H9 (cell line): Measurements from ENCODE around the gene NSRP1. TPM values are rescaled to one million over a fixed set of nuclear protein-coding genes. Genes with fewer than 3 reads are reported as not detected.

Source experiments
- DNase-seq: peaks from one replicate; pipeline ENCODE4 v3.0.0-alpha.2; 2017
- H2AFZ ChIP-seq: one replicate; pipeline ENCODE4 v1.6.1; 2013; ENCODE audit warnings: mild to moderate bottlenecking, low read length, control low read depth, moderate library complexity
- H2AK5ac ChIP-seq: 2 replicates; pipeline ENCODE4 v1.6.1; 2013; ENCODE audit warnings: low read length, control low read depth, mixed read lengths; ENCODE audit not compliant: insufficient read length
- H2BK120ac ChIP-seq: one replicate; pipeline ENCODE4 v1.6.1; 2013; ENCODE audit warnings: low read depth, mild to moderate bottlenecking, low read length, control low read depth, inconsistent platforms; ENCODE audit not compliant: poor library complexity, severe bottlenecking
- H2BK12ac ChIP-seq: 2 replicates; pipeline ENCODE4 v1.6.1; 2013; ENCODE audit warnings: low read length, control low read depth, mixed read lengths, low read depth; ENCODE audit not compliant: insufficient read length
- H2BK15ac ChIP-seq: 2 replicates; pipeline ENCODE4 v1.6.1; 2013; ENCODE audit warnings: low read depth, low read length, control low read depth
- H2BK20ac ChIP-seq: one replicate; pipeline ENCODE4 v1.6.1; 2013; ENCODE audit warnings: low read depth, mild to moderate bottlenecking, low read length, control low read depth, inconsistent platforms; ENCODE audit not compliant: poor library complexity, severe bottlenecking
- H2BK5ac ChIP-seq: 2 replicates; pipeline ENCODE4 v1.6.1; 2013; ENCODE audit warnings: low read length, control low read depth, mixed read lengths; ENCODE audit not compliant: insufficient read length
- H3K14ac ChIP-seq: 2 replicates; pipeline ENCODE4 v1.6.1; 2013; ENCODE audit warnings: low read length, control low read depth; ENCODE audit not compliant: insufficient read depth
- H3K18ac ChIP-seq: 2 replicates; pipeline ENCODE4 v1.6.1; 2013; ENCODE audit warnings: low read depth, mild to moderate bottlenecking, mixed read lengths, low read length, control low read depth; ENCODE audit not compliant: insufficient read length
- H3K23ac ChIP-seq: 2 replicates; pipeline ENCODE4 v1.6.1; 2013; ENCODE audit warnings: low read length, control low read depth, mixed read lengths, low read depth; ENCODE audit not compliant: insufficient read length
- H3K23me2 ChIP-seq: 2 replicates; pipeline ENCODE4 v1.6.1; 2013; ENCODE audit warnings: low read depth, mild to moderate bottlenecking, mixed read lengths, low read length, control low read depth; ENCODE audit not compliant: insufficient read length, poor library complexity, severe bottlenecking
- H3K27ac ChIP-seq: 2 replicates; pipeline ENCODE4 v1.5.1; 2013; ENCODE audit warnings: low read length, control low read depth, mixed read lengths, low read depth; ENCODE audit not compliant: insufficient read length
- H3K27me3 ChIP-seq: 2 replicates; pipeline ENCODE4 v1.6.1; 2013; ENCODE audit warnings: low read length, control low read depth, inconsistent platforms; ENCODE audit not compliant: insufficient read depth
- H3K4ac ChIP-seq: 2 replicates; pipeline ENCODE4 v1.6.1; 2013; ENCODE audit warnings: low read depth, mild to moderate bottlenecking, control low read depth, inconsistent platforms, low read length, moderate library complexity
- H3K4me1 ChIP-seq: 2 replicates; pipeline ENCODE4 v1.6.1; 2013; ENCODE audit warnings: low read length, control low read depth, inconsistent platforms; ENCODE audit not compliant: insufficient read depth
- H3K4me2 ChIP-seq: 2 replicates; pipeline ENCODE4 v1.6.1; 2013; ENCODE audit warnings: low read length, control low read depth, mixed read lengths; ENCODE audit not compliant: insufficient read length, insufficient read depth
- H3K56ac ChIP-seq: 2 replicates; pipeline ENCODE4 v1.6.1; 2013; ENCODE audit warnings: low read depth, mild to moderate bottlenecking, mixed read lengths, low read length, control low read depth; ENCODE audit not compliant: insufficient read length
- H3K79me1 ChIP-seq: 2 replicates; pipeline ENCODE4 v1.6.1; 2013; ENCODE audit warnings: low read depth, mild to moderate bottlenecking, moderate library complexity, low read length, control low read depth, inconsistent platforms; ENCODE audit not compliant: insufficient read depth, poor library complexity, severe bottlenecking
- H3K79me2 ChIP-seq: 2 replicates; pipeline ENCODE4 v1.6.1; 2013; ENCODE audit warnings: low read length, control low read depth, inconsistent platforms; ENCODE audit not compliant: insufficient read depth
- H3K9ac ChIP-seq: 2 replicates; pipeline ENCODE4 v1.6.1; 2013; ENCODE audit warnings: low read length, control low read depth, mixed read lengths; ENCODE audit not compliant: insufficient read length; ENCODE audit errors: extremely low read depth
- H3K9me3 ChIP-seq: one replicate; pipeline ENCODE4 v1.6.1; 2013; ENCODE audit warnings: low read depth, low read length, inconsistent platforms; ENCODE audit not compliant: control insufficient read depth
- H3T11ph ChIP-seq: one replicate; pipeline ENCODE4 v1.6.1; 2013; ENCODE audit warnings: mild to moderate bottlenecking, low read length, control low read depth, inconsistent platforms
- H4K20me1 ChIP-seq: one replicate; pipeline ENCODE4 v1.6.1; 2013; ENCODE audit not compliant: control insufficient read depth, insufficient read length, insufficient read depth
- H4K5ac ChIP-seq: 2 replicates; pipeline ENCODE4 v1.6.1; 2013; ENCODE audit warnings: low read depth, mild to moderate bottlenecking, mixed read lengths, low read length, control low read depth; ENCODE audit not compliant: insufficient read length
- H4K8ac ChIP-seq: replicated peaks from 2 replicates; pipeline ENCODE4 v1.6.1; 2013; ENCODE audit warnings: low read length, control low read depth, mixed read lengths, low read depth; ENCODE audit not compliant: insufficient read length
- H4K91ac ChIP-seq: 2 replicates; pipeline ENCODE4 v1.6.1; 2013; ENCODE audit warnings: low read depth, mild to moderate bottlenecking, moderate library complexity, mixed read lengths, low read length, control low read depth; ENCODE audit not compliant: insufficient read length
- H3K27ac Mint-ChIP-seq, 3 experiments: 2 replicates in 2 of 3; 3 replicates in 1 of 3; pipeline ENCODE4 v1.8.0; 2020 to 2021; ENCODE audit warnings: mixed read lengths in 3 of 3, mild to moderate bottlenecking in 1 of 3, moderate library complexity in 1 of 3
- H3K27me3 Mint-ChIP-seq: 2 replicates; pipeline ENCODE4 v1.8.0; 2021; ENCODE audit warnings: low read depth, mild to moderate bottlenecking, moderate library complexity, mixed read lengths
- H3K36me3 Mint-ChIP-seq, 3 experiments: 2 replicates in 2 of 3; 3 replicates in 1 of 3; pipeline ENCODE4 v1.8.0; 2020 to 2021; ENCODE audit warnings: low read depth in 3 of 3, mixed read lengths in 3 of 3; ENCODE audit not compliant: insufficient read depth in 1 of 3
- H3K4me1 Mint-ChIP-seq, 2 experiments: 2 replicates each; pipeline ENCODE4 v1.8.0; 2020; ENCODE audit warnings: mixed read lengths in 2 of 2
- H3K4me3 Mint-ChIP-seq, 2 experiments: 2 replicates in 1 of 2; 3 replicates in 1 of 2; pipeline ENCODE4 v1.8.0; 2020 to 2021; ENCODE audit warnings: mild to moderate bottlenecking in 2 of 2, mixed read lengths in 2 of 2, moderate library complexity in 1 of 2
- H3K9me3 Mint-ChIP-seq, 2 experiments: 2 replicates in 1 of 2; 3 replicates in 1 of 2; pipeline ENCODE4 v1.8.0; 2020; ENCODE audit warnings: mild to moderate bottlenecking in 2 of 2, mixed read lengths in 2 of 2, moderate library complexity in 1 of 2
- WGBS: extraction: QIAGEN DNeasy Blood & Tissue Kit; methylation state at CpG from one replicate; pipeline ENCODE4 v1.1.7; 2013; ENCODE audit warnings: missing lambda C conversion rate, low lambda C conversion rate, mixed read lengths; ENCODE audit not compliant: insufficient read length; ENCODE audit errors: extremely low coverage; 5-methylcytosine and 5-hydroxymethylcytosine counted together
- total RNA-seq: library from RNA; stranded (reverse); gene quantifications from 2 replicates; pipeline ENCODE4 v1.2.1, GENCODE V29; 2021
- TF ChIP-seq, protein P1 (sequence below): fragments of 200-600 bp; sonication (generic); conservative IDR thresholded peaks from 3 replicates; pipeline ENCODE4 v1.8.0; 2021; ENCODE audit warnings: antibody characterized with exemption, mild to moderate bottlenecking

The NSRP1 gene
- total RNA-seq, 1 experiment from 2014 or later: 33.3 TPM

DNA sequence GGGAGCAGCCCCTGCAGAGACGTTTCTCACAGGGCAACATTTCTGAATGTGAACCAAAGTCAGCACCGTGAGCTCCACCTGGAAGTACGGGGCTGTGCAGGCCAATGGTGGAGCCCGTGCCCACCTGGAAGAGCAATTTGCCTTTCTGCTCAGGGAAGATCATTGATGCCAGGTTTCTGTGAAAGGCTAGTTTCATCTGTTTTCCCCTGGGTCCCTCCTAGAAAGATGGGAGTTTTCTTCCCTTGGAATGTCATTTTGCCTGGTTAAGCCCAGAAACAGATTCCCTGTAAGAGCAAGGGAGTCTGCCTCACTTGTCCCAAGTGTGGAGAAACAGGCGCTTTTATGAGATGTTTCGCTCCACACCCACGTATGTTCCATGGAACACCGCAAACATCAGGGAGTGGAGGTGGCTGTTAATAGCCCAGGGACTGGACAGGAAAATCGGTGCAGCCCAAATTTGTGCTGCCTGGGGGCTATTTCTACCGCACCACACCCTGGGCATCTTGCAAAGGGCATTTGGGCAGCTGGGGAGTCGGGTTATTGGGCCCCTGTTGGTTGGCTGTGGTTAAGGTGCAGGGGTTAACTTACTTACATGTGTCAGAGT lies 116.3 kb downstream of the NSRP1 start:
- whole genome bisulfite sequencing: no CpG with 5 or more reads among the region's 11 CpGs
- H3K23me2 ChIP-seq: peaks cover 5% of the 10 kb centered on the region
- H3K9me3 ChIP-seq: no peaks in the 10 kb centered on the region
- H3K4me1 ChIP-seq: no peaks in the 10 kb centered on the region
- H3K23ac ChIP-seq: no peak overlapping the region
- Mint-ChIP-seq H3K27me3 (peaks cover 79% of the 10 kb centered on the region), H3K4me1 (peaks cover 12 to 15% of the 10 kb centered on the region in 2 experiments), H3K9me3 (no peaks in the 10 kb centered on the region; a peak in 1 of 5 replicates), H3K27ac (no peak overlapping the region), H3K4me3 (no peak overlapping the region), H3K36me3 (no peaks in the 10 kb centered on the region; a peak in 1 of 7 replicates)
- H4K20me1 ChIP-seq: no peaks in the 10 kb centered on the region
- H3K27me3 ChIP-seq: peaks cover 33% of the 10 kb centered on the region; the same call in 1 of the 2 replicates
- no peak overlapping the region for H4K8ac ChIP-seq
- H3K4me2 ChIP-seq: no peak overlapping the region
- TF ChIP-seq, protein P1, sequence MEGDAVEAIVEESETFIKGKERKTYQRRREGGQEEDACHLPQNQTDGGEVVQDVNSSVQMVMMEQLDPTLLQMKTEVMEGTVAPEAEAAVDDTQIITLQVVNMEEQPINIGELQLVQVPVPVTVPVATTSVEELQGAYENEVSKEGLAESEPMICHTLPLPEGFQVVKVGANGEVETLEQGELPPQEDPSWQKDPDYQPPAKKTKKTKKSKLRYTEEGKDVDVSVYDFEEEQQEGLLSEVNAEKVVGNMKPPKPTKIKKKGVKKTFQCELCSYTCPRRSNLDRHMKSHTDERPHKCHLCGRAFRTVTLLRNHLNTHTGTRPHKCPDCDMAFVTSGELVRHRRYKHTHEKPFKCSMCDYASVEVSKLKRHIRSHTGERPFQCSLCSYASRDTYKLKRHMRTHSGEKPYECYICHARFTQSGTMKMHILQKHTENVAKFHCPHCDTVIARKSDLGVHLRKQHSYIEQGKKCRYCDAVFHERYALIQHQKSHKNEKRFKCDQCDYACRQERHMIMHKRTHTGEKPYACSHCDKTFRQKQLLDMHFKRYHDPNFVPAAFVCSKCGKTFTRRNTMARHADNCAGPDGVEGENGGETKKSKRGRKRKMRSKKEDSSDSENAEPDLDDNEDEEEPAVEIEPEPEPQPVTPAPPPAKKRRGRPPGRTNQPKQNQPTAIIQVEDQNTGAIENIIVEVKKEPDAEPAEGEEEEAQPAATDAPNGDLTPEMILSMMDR: no peak
- no peak overlapping the region for H3K27ac ChIP-seq
- H4K91ac ChIP-seq: no peak overlapping the region
- no peak overlapping the region for H3K4ac ChIP-seq
- H2BK12ac ChIP-seq: no peak overlapping the region
- H4K5ac ChIP-seq: no peak overlapping the region
- H3K79me2 ChIP-seq: no peaks in the 10 kb centered on the region
- H3K79me1 ChIP-seq: no peaks in the 10 kb centered on the region
- H2BK20ac ChIP-seq: no peak overlapping the region
- DNase-seq: peak; percentile 27
- no peak overlapping the region for H2BK15ac ChIP-seq
- no peak overlapping the region for H3K14ac ChIP-seq
- no peak overlapping the region for H3K56ac ChIP-seq
- H2AFZ ChIP-seq: no peak overlapping the region
- H2BK5ac ChIP-seq: no peak overlapping the region
- H3K18ac ChIP-seq: no peak overlapping the region
- H2BK120ac ChIP-seq: no peak overlapping the region
- no peak overlapping the region for H3T11ph ChIP-seq
- H2AK5ac ChIP-seq: no peak overlapping the region
- no peak overlapping the region for H3K9ac ChIP-seq
